Esophagus squamous epithelium (tissue), 4 donors: ENCODE data around the gene SLC12A6.

Source experiments
- POLR2A ChIP-seq, 4 donors: fragments of 450-650 bp; IDR thresholded peaks; one replicate each; pipeline ENCODE4 v1.6.1; 2017; ENCODE audit warnings: antibody characterized with exemption in 4 of 4, mild to moderate bottlenecking in 4 of 4, moderate library complexity in 3 of 4
- TF ChIP-seq, protein P1 (sequence below), 6 experiments: fragments of 450-650 bp in 4 of 6; fragments of 200-600 bp in 2 of 6; sonication (generic) in 2 of 6; IDR thresholded peaks; one replicate each; pipeline ENCODE4 v1.5.1; 2016 to 2019; ENCODE audit warnings: antibody characterized with exemption in 6 of 6, mild to moderate bottlenecking in 4 of 6, moderate library complexity in 4 of 6

DNA sequence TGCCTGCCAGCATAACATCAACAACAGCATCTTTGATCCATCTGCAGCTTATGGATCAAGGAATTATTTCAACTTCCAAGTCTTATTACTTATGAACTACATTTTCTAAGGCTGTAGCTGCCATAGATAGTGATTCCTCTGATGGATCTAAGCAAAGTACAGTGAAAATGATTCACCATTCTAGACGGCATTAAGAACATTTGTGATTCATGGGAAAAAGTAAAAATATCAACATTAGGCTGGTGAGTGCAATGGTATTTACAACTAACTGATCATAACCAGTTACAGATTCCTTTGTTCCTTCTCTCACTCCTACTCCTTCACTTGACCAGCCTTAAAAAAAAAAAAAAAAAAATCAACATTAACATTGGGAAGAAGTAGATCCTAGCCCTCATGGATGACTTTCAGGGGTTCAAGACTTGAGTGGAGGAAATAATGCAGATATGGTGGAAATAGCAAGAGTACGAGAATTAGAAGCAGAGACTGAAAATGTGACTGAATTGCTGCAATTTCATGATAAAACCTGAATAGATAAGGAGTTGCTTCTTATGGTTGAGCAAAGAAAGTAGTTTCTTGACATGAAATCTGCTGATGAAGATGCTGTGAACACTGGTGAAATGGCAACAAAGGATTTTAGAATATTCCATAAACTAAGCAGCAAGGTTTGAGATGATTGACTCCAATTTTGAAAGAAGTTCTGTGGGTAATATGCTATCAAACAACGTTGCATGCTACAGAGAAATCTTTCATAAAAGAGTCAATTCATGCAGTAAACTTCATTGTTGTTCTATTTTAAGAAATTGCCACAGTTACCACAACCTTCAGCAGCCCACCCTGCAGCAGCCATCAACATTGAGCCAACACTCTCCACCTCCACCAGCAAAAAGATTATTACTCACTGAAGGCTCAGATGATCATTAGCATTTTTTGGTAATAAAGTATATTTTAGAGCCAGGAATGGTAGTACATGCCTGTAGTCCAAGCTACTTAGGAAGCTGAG is 22.8 kb downstream of the SLC12A6 start:
- TF ChIP-seq, protein P1, sequence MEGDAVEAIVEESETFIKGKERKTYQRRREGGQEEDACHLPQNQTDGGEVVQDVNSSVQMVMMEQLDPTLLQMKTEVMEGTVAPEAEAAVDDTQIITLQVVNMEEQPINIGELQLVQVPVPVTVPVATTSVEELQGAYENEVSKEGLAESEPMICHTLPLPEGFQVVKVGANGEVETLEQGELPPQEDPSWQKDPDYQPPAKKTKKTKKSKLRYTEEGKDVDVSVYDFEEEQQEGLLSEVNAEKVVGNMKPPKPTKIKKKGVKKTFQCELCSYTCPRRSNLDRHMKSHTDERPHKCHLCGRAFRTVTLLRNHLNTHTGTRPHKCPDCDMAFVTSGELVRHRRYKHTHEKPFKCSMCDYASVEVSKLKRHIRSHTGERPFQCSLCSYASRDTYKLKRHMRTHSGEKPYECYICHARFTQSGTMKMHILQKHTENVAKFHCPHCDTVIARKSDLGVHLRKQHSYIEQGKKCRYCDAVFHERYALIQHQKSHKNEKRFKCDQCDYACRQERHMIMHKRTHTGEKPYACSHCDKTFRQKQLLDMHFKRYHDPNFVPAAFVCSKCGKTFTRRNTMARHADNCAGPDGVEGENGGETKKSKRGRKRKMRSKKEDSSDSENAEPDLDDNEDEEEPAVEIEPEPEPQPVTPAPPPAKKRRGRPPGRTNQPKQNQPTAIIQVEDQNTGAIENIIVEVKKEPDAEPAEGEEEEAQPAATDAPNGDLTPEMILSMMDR (IDR thresholded peaks at IDR 0.05): no peak
- TF ChIP-seq POLR2A (IDR thresholded peaks at IDR 0.05): no peak
